Neuron (in vitro differentiated cells): ENCODE measurements around the gene HSPG2.

Experiments
- H2AFZ ChIP-seq: one replicate; pipeline ENCODE4 v1.6.1; 2013; ENCODE audit warnings: low read depth, mild to moderate bottlenecking, inconsistent platforms, low read length, moderate library complexity
- H3K27me3 ChIP-seq: one replicate; pipeline ENCODE4 v1.6.1; 2013; ENCODE audit warnings: low read length; ENCODE audit not compliant: insufficient read depth
- H3K36me3 ChIP-seq: one replicate; pipeline ENCODE4 v1.6.1; 2013; ENCODE audit warnings: low read length; ENCODE audit not compliant: insufficient read depth
- H3K4me1 ChIP-seq: one replicate; pipeline ENCODE4 v1.6.1; 2013; ENCODE audit warnings: low read length; ENCODE audit not compliant: insufficient read depth
- H3K4me3 ChIP-seq: 2 replicates; pipeline ENCODE4 v1.5.1; 2013; ENCODE audit warnings: mild to moderate bottlenecking, low read length, moderate library complexity
- H3K9me3 ChIP-seq: one replicate; pipeline ENCODE4 v1.6.1; 2013; ENCODE audit warnings: low read length

The HSPG2 gene

GRCh38 chr1:21854090-21854750 lies 82.9 kb downstream of the HSPG2 start:
- H3K4me3 ChIP-seq: no peak overlapping the region
- no peaks in the 10 kb centered on the region for H3K4me1 ChIP-seq
- H3K27me3 ChIP-seq: no peaks in the 10 kb centered on the region
- H2AFZ ChIP-seq: no peak overlapping the region
- H3K36me3 ChIP-seq: peaks cover 18% of the 10 kb centered on the region
- no peaks in the 10 kb centered on the region for H3K9me3 ChIP-seq

DNA sequence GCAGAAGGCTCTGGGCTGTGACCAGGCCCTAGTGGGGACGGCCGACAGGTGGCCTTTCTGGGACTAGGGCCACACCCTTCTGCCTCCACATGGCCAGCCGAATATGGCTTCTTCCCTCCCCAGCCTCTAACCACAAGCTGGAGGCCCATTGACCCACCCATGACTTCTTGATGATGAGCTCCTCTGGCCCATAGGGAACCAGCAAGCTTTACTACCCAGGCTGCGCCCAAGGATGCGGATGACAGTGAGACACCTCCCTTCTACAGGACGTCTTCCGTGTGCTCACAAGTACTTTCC lies 84.0 kb downstream of the HSPG2 start:
- Histone ChIP-seq H3K4me3 (no peak overlapping the region), H2AFZ (no peak overlapping the region), H3K27me3 (no peaks in the 10 kb centered on the region), H3K36me3 (peaks cover 22% of the 10 kb centered on the region), H3K9me3 (no peaks in the 10 kb centered on the region), H3K4me1 (no peaks in the 10 kb centered on the region)

GRCh38 chr1:21852282-21853130 lies 84.6 kb downstream of the HSPG2 start:
- Histone ChIP-seq H3K4me1 (no peaks in the 10 kb centered on the region), H3K4me3 (no peak overlapping the region), H3K27me3 (no peaks in the 10 kb centered on the region), H3K9me3 (no peaks in the 10 kb centered on the region), H2AFZ (no peak overlapping the region), H3K36me3 (peaks cover 26% of the 10 kb centered on the region)

DNA sequence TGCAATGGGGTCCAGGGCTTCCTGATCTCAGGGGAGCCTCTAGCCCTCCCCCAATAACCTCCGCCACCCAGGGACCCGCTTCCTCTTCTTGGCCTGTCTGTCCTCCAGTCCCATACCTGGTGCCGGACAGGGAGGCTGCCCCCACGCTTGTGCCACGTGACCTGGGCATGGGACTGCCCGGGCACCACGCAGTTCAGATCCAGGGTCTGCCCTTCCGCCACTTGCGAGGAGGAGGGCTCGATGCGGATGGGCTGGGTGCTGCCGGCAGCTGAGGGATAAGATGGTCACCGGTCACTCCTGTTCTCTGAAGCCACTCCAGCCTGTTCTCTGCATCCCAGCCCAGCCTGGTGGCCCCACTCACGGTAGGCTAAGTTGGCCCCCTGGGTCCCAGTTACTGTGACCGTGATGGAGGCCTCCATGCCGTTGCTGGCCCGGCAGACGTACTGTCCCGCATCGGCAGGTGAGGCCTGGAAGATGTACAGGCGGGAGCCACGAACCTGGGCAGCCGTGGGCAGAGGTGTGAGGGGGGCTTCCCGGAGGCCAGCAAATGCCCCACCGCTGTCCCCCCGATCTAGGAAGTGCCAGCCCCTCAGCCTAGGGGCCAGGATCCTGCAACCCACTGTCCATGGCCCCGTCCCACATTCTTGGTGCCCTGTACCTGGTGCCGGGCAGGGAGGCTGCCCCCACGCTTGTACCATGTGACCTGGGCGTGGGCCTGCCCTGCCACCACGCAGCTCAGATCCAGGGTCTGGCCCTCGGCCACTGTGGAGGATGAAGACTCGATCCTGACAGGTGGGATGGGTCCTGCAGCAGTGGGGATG lies 85.5 kb downstream of the HSPG2 start:
- peaks cover 20% of the 10 kb centered on the region for H3K36me3 ChIP-seq
- H3K4me1 ChIP-seq: no peaks in the 10 kb centered on the region
- no peaks in the 10 kb centered on the region for H3K27me3 ChIP-seq
- H2AFZ ChIP-seq: no peak overlapping the region
- no peaks in the 10 kb centered on the region for H3K9me3 ChIP-seq
- no peak overlapping the region for H3K4me3 ChIP-seq

GRCh38 chr1:21849909-21850576 lies 87.1 kb downstream of the HSPG2 start:
- Histone ChIP-seq H3K4me3 (no peak overlapping the region), H3K27me3 (no peaks in the 10 kb centered on the region), H3K36me3 (peaks cover 20% of the 10 kb centered on the region), H3K4me1 (no peaks in the 10 kb centered on the region), H3K9me3 (no peaks in the 10 kb centered on the region), H2AFZ (no peak overlapping the region)

DNA sequence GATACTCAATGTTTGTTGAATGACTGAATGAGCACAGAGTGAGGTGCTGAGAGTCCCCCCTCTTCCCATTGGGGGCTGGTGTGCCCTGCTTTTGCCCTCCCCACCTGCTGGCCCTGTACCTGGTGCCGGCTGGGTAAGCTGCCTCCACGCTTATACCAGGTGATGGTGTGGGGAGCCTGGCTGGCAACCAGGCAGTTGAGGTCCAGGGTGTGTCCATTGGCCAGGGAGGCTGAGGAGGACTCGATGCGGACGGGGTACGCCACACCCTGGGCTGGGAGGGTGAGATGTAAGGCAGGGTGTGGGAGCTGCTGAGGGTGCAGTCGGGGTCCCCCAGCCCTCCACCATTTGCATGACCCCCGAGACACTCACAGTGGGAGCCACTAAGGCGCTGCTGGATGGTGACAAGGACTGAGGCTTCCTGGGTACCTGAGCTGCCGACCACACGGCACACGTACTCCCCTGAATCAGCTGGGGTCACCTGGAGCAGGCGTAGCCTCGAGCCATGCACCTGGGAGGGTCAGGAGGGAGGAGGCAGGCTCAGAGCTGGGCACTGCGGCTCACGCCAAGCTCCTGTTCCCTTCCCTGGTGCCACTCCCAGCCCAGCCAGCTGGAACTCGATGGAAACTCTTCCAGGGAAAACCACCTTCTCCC lies 88.5 kb downstream of the HSPG2 start:
- Histone ChIP-seq H3K36me3 (peaks cover 20% of the 10 kb centered on the region), H2AFZ (no peak overlapping the region), H3K4me3 (no peak overlapping the region), H3K9me3 (no peaks in the 10 kb centered on the region), H3K27me3 (no peaks in the 10 kb centered on the region), H3K4me1 (no peaks in the 10 kb centered on the region)

- no peaks in the 10 kb centered on the region for H3K27me3 ChIP-seq
- peaks cover 20% of the 10 kb centered on the region for H3K36me3 ChIP-seq
- H3K9me3 ChIP-seq: no peaks in the 10 kb centered on the region
- H3K4me1 ChIP-seq: no peaks in the 10 kb centered on the region
- no peak overlapping the region for H3K4me3 ChIP-seq
- H2AFZ ChIP-seq: no peak overlapping the region
These were observed 89.6 kb downstream of the HSPG2 start for GRCh38 chr1:21847223-21848205.

DNA sequence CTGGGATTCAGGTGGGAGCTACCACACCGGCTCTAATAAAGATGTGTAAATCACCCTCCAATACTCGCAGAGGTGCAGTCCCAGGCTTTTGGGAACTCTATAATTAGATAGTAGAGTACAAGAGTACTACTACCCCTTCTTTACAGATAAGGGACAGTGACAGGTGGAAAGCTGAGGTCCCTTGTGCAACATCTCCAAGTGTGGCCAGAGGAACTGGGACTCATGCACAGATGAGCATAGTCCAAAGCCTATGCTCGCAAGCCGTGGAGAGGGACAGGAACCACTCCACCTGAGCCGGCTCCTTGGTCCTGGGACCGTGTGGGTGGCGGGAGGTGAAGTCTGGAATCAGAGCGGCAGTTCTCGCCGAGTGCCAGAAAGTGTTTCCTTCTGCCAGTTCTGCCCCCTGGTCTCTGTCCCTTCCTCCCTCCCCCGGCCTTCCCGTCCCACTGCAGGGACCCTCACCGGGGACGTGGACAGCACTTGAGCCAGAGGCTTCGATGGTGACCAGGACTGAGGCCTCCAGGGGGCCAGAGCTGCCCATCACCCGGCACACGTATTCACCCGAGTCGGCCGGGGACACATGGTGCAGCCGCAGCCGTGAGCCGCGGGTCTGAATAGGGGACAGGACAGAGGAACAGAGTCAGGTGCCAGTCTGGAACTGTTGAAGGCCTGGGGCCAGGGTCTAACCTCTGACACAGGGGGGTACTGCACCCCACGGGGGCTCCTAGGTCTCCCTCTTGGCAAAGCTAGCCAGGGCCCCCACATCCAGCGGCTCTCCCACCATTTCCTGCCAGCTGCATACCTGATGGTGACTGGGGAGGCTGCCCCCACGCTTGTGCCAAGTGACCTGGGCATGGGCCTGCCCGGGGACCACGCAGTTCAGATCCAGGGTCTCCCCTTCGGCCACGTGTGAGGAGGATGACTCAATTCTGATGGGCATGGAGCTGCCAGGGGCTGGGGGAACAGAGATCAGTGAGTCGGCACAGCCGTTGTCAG lies 91.2 kb downstream of the HSPG2 start:
- Histone ChIP-seq H3K4me1 (no peaks in the 10 kb centered on the region), H3K36me3 (peaks cover 22% of the 10 kb centered on the region), H3K9me3 (no peaks in the 10 kb centered on the region), H3K4me3 (no peak overlapping the region), H3K27me3 (no peaks in the 10 kb centered on the region), H2AFZ (no peak overlapping the region)

GRCh38 chr1:21843996-21844395 lies 93.1 kb downstream of the HSPG2 start:
- Histone ChIP-seq H3K4me1 (no peaks in the 10 kb centered on the region), H3K4me3 (no peak overlapping the region), H2AFZ (no peak overlapping the region), H3K27me3 (no peaks in the 10 kb centered on the region), H3K36me3 (peaks cover 27% of the 10 kb centered on the region), H3K9me3 (no peaks in the 10 kb centered on the region)

DNA sequence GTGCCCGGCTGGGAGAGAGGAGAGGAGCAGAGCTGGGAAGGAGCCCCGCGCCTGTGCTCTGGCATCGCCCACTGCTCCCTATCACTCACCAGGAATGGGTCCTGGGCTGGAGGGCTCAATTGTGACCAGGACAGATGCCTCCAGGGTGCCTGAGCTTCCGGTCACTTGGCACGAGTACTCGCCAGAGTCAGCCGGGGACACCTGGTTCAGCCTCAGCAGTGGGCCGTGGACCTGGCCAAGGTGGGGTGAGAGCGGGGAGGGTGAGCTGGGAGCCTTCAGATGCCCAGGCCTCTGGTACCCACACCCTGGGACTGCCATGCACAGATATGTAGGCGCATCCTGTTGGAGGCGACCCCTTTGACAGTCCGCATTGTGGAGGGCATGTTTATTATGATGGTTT lies 93.9 kb downstream of the HSPG2 start:
- Histone ChIP-seq H3K36me3 (peaks cover 28% of the 10 kb centered on the region), H2AFZ (no peak overlapping the region), H3K9me3 (no peaks in the 10 kb centered on the region), H3K27me3 (no peaks in the 10 kb centered on the region), H3K4me1 (no peaks in the 10 kb centered on the region), H3K4me3 (no peak overlapping the region)

DNA sequence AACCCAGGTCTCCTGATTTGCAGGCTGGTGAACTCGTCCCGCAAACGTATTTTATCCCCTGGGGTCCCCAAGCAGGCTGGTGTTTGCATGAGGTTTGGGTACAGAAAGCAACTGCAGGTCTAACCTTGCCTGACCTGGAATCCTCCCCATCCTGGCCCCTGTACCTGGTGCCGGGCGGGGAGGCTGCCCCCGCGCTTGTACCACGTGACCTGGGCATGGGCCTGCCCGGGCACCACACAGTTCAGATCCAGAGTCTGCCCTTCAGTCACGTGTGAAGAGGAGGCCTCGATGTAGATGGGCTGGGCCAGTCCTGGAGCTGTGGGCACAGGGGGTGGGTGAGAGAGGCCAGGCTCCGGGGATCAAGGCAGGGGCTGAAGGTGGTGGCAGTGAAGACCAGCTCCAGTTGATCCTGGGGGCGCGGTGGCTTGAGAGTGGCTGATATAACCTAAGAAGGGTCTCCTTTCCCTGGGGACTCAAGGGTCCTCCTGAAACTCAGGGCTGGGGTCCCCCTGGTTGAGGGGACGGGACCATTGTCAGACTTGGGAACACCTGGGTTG lies 94.4 kb downstream of the HSPG2 start:
- Histone ChIP-seq H3K9me3 (no peaks in the 10 kb centered on the region), H2AFZ (no peak overlapping the region), H3K4me3 (no peak overlapping the region), H3K4me1 (no peaks in the 10 kb centered on the region), H3K36me3 (peaks cover 27% of the 10 kb centered on the region), H3K27me3 (no peaks in the 10 kb centered on the region)
